Measurements from ENCODE around the gene TECPR1.
A peak's percentile ranks its signal among the peaks of the same experiment; 100 is the strongest.

TECPR1 gene

DNA sequence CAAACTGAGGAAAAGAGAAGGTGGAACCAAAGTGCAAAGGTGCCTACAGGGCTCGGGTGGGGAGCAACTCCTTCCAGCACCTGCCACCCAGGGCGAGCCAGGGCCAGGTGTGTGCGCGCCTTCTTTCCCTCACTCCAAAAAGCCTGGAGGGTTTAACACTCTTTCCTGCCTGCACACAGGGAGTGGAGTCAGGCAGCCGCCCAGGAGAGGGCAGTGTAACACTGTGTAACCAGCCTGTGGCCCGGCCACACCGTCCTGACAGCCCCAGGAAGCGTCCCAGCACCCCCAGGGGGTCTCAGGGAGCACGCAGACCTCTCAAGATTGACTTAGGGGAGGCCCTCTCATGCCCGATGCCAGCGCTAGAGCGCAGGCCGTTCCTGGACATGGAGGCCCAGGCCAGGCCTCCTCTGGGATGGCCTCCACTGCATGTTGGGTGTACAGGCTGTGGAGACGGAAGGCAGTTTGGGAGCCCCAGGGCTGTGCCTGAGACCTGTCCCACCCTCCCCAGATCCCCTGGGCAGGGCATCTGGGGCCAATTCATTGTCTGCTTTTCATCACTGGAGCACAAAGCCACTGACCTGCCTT lies 42.9 kb upstream of the TECPR1 start:
- no peaks in the 10 kb centered on the region for H3K79me2 ChIP-seq (ENCODE audit: insufficient read depth, low read length)
- H3K9ac ChIP-seq (ENCODE audit: low read length): no peak overlapping the region
- no peaks in the 10 kb centered on the region for H4K20me1 ChIP-seq (ENCODE audit: low read depth, low read length)
- no peak overlapping the region for H2AFZ ChIP-seq (ENCODE audit: low read depth, low read length, severe bottlenecking)
- H3K36me3 ChIP-seq (ENCODE audit: low read length): no peaks in the 10 kb centered on the region
- no peaks in the 10 kb centered on the region for H3F3A ChIP-seq (ENCODE audit: insufficient read depth)
- H3K4me3 ChIP-seq (ENCODE audit: insufficient read depth, low read length, poor library complexity, severe bottlenecking): no peak overlapping the region
- no peaks in the 10 kb centered on the region for H3K9me3 ChIP-seq (ENCODE audit: insufficient read depth, low read length)
- H3K27ac ChIP-seq (ENCODE audit: low read depth, low read length): no peak overlapping the region
- TF ChIP-seq, protein P1, sequence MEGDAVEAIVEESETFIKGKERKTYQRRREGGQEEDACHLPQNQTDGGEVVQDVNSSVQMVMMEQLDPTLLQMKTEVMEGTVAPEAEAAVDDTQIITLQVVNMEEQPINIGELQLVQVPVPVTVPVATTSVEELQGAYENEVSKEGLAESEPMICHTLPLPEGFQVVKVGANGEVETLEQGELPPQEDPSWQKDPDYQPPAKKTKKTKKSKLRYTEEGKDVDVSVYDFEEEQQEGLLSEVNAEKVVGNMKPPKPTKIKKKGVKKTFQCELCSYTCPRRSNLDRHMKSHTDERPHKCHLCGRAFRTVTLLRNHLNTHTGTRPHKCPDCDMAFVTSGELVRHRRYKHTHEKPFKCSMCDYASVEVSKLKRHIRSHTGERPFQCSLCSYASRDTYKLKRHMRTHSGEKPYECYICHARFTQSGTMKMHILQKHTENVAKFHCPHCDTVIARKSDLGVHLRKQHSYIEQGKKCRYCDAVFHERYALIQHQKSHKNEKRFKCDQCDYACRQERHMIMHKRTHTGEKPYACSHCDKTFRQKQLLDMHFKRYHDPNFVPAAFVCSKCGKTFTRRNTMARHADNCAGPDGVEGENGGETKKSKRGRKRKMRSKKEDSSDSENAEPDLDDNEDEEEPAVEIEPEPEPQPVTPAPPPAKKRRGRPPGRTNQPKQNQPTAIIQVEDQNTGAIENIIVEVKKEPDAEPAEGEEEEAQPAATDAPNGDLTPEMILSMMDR (IDR thresholded peaks at IDR 0.05; ENCODE audit: insufficient read depth, low read length, poor library complexity, severe bottlenecking): peak; percentile 73
- no peak for TF ChIP-seq EZH2phosphoT487 (conservative IDR thresholded peaks at IDR 0.05; ENCODE audit: low read length)
- H3K9me2 ChIP-seq (replicated peaks; ENCODE audit: insufficient read depth, low read length): no peaks in the 10 kb centered on the region
- no peak overlapping the region for H3K4me2 ChIP-seq (ENCODE audit: low read depth, low read length, poor library complexity, severe bottlenecking)
- no peaks in the 10 kb centered on the region for H3K27me3 ChIP-seq (ENCODE audit: low read length)

DNA sequence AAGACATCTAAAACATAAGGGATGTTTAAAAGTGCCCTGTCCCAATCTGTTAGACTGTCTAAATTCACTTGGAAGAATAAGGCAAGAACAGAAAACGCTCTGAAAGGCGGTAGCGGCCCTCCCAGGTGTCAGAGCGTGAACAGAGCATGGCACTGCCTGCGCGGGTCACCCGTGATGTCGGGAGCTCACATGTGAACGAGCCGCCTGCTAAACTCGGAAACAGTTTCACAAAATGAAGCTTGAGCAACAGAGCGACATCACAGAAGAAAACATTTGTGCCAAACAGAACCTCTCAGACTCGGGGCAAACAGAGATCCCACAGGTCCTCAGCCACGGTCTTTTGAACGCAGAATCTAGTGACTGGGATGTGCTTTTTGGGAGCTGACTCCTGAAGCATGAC lies 42.3 kb upstream of the TECPR1 start:
- H3K4me2 ChIP-seq (ENCODE audit: low read depth, low read length, poor library complexity, severe bottlenecking): no peak overlapping the region
- H3K27me3 ChIP-seq (ENCODE audit: low read length): no peaks in the 10 kb centered on the region
- TF ChIP-seq EZH2phosphoT487 (conservative IDR thresholded peaks at IDR 0.05; ENCODE audit: low read length): no peak
- TF ChIP-seq, protein P1 (IDR thresholded peaks at IDR 0.05; ENCODE audit: insufficient read depth, low read length, poor library complexity, severe bottlenecking): no peak
- no peaks in the 10 kb centered on the region for H3K9me3 ChIP-seq (ENCODE audit: insufficient read depth, low read length)
- no peak overlapping the region for H2AFZ ChIP-seq (ENCODE audit: low read depth, low read length, severe bottlenecking)
- no peaks in the 10 kb centered on the region for H3K79me2 ChIP-seq (ENCODE audit: insufficient read depth, low read length)
- H3K9me2 ChIP-seq (replicated peaks; ENCODE audit: insufficient read depth, low read length): no peaks in the 10 kb centered on the region
- no peaks in the 10 kb centered on the region for H3K36me3 ChIP-seq (ENCODE audit: low read length)
- H3F3A ChIP-seq (ENCODE audit: insufficient read depth): no peaks in the 10 kb centered on the region
- no peaks in the 10 kb centered on the region for H4K20me1 ChIP-seq (ENCODE audit: low read depth, low read length)
- H3K27ac ChIP-seq (ENCODE audit: low read depth, low read length): no peak overlapping the region
- no peak overlapping the region for H3K4me3 ChIP-seq (ENCODE audit: insufficient read depth, low read length, poor library complexity, severe bottlenecking)
- no peak overlapping the region for H3K9ac ChIP-seq (ENCODE audit: low read length)

DNA sequence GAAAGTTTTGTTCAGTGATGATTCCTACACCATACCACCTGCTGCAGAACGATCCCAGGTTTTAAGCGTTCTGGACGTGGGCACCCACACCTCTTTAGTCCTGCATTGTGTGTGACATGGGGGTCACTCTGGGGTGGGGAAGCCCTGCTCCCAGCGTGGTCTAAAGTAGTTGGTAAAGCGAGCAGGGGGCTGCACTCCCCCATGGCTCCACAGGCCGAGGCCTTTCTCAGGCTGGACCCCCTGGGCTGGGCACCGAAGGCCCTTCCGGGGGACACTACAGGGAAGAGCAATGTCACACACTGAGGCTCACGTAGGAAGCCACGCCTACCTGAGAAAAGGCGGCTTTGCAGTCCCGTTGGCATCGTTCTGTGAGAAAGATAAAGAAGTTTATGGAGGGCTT lies 41.7 kb upstream of the TECPR1 start:
- Histone ChIP-seq H3K4me3 (ENCODE audit: insufficient read depth, low read length, poor library complexity, severe bottlenecking) (no peak overlapping the region), H3K9me3 (ENCODE audit: insufficient read depth, low read length) (no peaks in the 10 kb centered on the region), H4K20me1 (ENCODE audit: low read depth, low read length) (no peaks in the 10 kb centered on the region), H3K9me2 (replicated peaks; ENCODE audit: insufficient read depth, low read length) (no peaks in the 10 kb centered on the region), H3K27ac (ENCODE audit: low read depth, low read length) (no peak overlapping the region), H3K4me2 (ENCODE audit: low read depth, low read length, poor library complexity, severe bottlenecking) (no peak overlapping the region), H2AFZ (ENCODE audit: low read depth, low read length, severe bottlenecking) (no peak overlapping the region), H3K79me2 (ENCODE audit: insufficient read depth, low read length) (no peaks in the 10 kb centered on the region), H3K36me3 (ENCODE audit: low read length) (no peaks in the 10 kb centered on the region), H3K27me3 (ENCODE audit: low read length) (no peaks in the 10 kb centered on the region), H3K9ac (ENCODE audit: low read length) (no peak overlapping the region), H3F3A (ENCODE audit: insufficient read depth) (no peaks in the 10 kb centered on the region)
- TF ChIP-seq, protein P1 (IDR thresholded peaks at IDR 0.05; ENCODE audit: insufficient read depth, low read length, poor library complexity, severe bottlenecking): no peak
- TF ChIP-seq EZH2phosphoT487 (conservative IDR thresholded peaks at IDR 0.05; ENCODE audit: low read length): no peak

All from SU-DHL-6 (cell line).